ENCODE results near the gene YEATS2.

DNA sequence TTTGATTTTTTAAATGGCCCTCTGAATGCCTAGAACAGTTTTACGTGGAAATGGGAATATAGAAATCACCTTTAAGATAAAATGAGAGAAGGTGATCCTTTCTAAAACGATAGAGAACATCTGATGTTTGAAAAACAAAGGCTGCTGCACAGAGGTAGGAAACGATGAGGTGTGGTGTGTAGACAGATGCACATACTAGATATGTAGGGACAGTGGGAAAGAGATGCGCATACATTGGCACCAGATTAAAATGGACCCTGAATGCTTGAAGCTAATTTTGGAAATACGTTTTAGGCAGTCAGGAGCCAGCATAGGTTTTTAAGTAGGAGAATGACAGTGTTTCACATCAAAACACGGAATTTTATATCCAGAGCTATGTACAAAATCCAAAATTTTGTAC, 98.8 kb downstream of the YEATS2 start:
- TF ChIP-seq POLR2A (IDR thresholded peaks at IDR 0.05): no peak
- TF ChIP-seq, protein P1, sequence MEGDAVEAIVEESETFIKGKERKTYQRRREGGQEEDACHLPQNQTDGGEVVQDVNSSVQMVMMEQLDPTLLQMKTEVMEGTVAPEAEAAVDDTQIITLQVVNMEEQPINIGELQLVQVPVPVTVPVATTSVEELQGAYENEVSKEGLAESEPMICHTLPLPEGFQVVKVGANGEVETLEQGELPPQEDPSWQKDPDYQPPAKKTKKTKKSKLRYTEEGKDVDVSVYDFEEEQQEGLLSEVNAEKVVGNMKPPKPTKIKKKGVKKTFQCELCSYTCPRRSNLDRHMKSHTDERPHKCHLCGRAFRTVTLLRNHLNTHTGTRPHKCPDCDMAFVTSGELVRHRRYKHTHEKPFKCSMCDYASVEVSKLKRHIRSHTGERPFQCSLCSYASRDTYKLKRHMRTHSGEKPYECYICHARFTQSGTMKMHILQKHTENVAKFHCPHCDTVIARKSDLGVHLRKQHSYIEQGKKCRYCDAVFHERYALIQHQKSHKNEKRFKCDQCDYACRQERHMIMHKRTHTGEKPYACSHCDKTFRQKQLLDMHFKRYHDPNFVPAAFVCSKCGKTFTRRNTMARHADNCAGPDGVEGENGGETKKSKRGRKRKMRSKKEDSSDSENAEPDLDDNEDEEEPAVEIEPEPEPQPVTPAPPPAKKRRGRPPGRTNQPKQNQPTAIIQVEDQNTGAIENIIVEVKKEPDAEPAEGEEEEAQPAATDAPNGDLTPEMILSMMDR (IDR thresholded peaks at IDR 0.05): no peak
- TF ChIP-seq POLR2AphosphoS5 (IDR thresholded peaks at IDR 0.05): no peak
- no peak for TF ChIP-seq EP300 (IDR thresholded peaks at IDR 0.05)
